ENCODE measurements around the gene SUPT20HL1. TPM values are rescaled to one million over a fixed set of nuclear protein-coding genes. Genes with fewer than 3 reads are reported as not detected.
"Not testable (repeated sequence)": the region's sequence is repeated elsewhere in the genome, so short reads cannot be mapped to it uniquely, and the experiment has no call there.

Gene SUPT20HL1
- not detected for polyA plus RNA-seq (2013, experiment 1 of 4)
- polyA plus RNA-seq (2013, experiment 2 of 4), result not detected
- not detected for polyA plus RNA-seq (2013, experiment 3 of 4)
- not detected for polyA plus RNA-seq (2013, experiment 4 of 4)

GRCh38 chrX:24360272-24360671 lies at the start of gene SUPT20HL1:
Gene SUPT20HL1 (plus strand): TSS chrX:24360639. CDS start chrX:24362761, 2,122 bp downstream.
- Histone ChIP-seq H3K27me3 (ENCODE audit: control insufficient read depth, insufficient read depth, low read length, poor library complexity, severe bottlenecking) (no peaks in the 10 kb centered on the region), H3K27ac (ENCODE audit: insufficient read depth, low read depth, low read length, poor library complexity, severe bottlenecking) (no peak within 1 kb of the TSS), H3K4me1 (ENCODE audit: control insufficient read depth, insufficient read depth, low read length) (no peaks in the 10 kb centered on the region), H3K9me3 (ENCODE audit: control insufficient read depth, low read length) (no peaks in the 10 kb centered on the region), H3K36me3 (ENCODE audit: control insufficient read depth, insufficient read depth, low read length) (no peaks in the 10 kb centered on the region), H3K4me3 (ENCODE audit: insufficient read depth, low read depth, low read length) (no peak within 1 kb of the TSS)
- WGBS, 2 experiments, result 83 to 91% methylated on average over 2 to 3 of the region's 3 CpGs

DNA sequence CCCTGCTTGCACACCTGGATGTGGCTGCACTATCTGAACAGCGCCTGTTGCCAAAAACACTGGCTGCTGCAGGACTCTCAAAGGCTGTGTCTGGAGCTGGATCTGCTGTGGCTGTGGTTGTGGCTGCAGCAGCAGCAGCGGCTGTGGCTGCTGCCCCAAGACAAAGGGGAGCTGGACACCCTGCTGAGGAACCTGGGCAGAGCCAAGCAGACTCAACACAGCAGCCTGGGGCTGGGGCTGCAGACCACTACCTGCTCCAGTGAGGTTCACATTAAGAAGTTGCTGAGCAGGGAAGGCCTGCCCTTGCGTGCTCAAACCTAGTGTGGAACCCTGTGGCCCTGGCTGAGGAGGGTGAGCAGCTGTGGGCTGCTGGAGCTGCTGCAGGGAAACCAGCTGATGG lies 49.5 kb upstream of the SUPT20HL1 start:
- not testable (repeated sequence) for H3K4me3 ChIP-seq (ENCODE audit: insufficient read depth, low read depth, low read length); H3K36me3 ChIP-seq (ENCODE audit: control insufficient read depth, insufficient read depth, low read length); H3K27ac ChIP-seq (ENCODE audit: insufficient read depth, low read depth, low read length, poor library complexity, severe bottlenecking); H3K27me3 ChIP-seq (ENCODE audit: control insufficient read depth, insufficient read depth, low read length, poor library complexity, severe bottlenecking); H3K9me3 ChIP-seq (ENCODE audit: control insufficient read depth, low read length); H3K4me1 ChIP-seq (ENCODE audit: control insufficient read depth, insufficient read depth, low read length)
- 61% methylated on average over 3 of the region's 3 CpGs for WGBS, 2 experiments

- not testable (repeated sequence) for H3K27ac ChIP-seq (ENCODE audit: insufficient read depth, low read depth, low read length, poor library complexity, severe bottlenecking); H3K36me3 ChIP-seq (ENCODE audit: control insufficient read depth, insufficient read depth, low read length); H3K9me3 ChIP-seq (ENCODE audit: control insufficient read depth, low read length); H3K27me3 ChIP-seq (ENCODE audit: control insufficient read depth, insufficient read depth, low read length, poor library complexity, severe bottlenecking); H3K4me3 ChIP-seq (ENCODE audit: insufficient read depth, low read depth, low read length); H3K4me1 ChIP-seq (ENCODE audit: control insufficient read depth, insufficient read depth, low read length)
- 66 to 78% methylated on average over 20 to 21 of the region's 22 CpGs for WGBS, 2 experiments
Measured at GRCh38 chrX:24311507-24312248, 48.8 kb upstream of the SUPT20HL1 start.

- H3K36me3 ChIP-seq (ENCODE audit: control insufficient read depth, insufficient read depth, low read length); H3K27ac ChIP-seq (ENCODE audit: insufficient read depth, low read depth, low read length, poor library complexity, severe bottlenecking); H3K4me1 ChIP-seq (ENCODE audit: control insufficient read depth, insufficient read depth, low read length); H3K27me3 ChIP-seq (ENCODE audit: control insufficient read depth, insufficient read depth, low read length, poor library complexity, severe bottlenecking); H3K4me3 ChIP-seq (ENCODE audit: insufficient read depth, low read depth, low read length); H3K9me3 ChIP-seq (ENCODE audit: control insufficient read depth, low read length): not testable (repeated sequence)
- 91 to 97% methylated on average over 5 to 6 of the region's 6 CpGs for WGBS, 2 experiments
Measured at GRCh38 chrX:24312249-24312607, 48.2 kb upstream of the SUPT20HL1 start.

DNA sequence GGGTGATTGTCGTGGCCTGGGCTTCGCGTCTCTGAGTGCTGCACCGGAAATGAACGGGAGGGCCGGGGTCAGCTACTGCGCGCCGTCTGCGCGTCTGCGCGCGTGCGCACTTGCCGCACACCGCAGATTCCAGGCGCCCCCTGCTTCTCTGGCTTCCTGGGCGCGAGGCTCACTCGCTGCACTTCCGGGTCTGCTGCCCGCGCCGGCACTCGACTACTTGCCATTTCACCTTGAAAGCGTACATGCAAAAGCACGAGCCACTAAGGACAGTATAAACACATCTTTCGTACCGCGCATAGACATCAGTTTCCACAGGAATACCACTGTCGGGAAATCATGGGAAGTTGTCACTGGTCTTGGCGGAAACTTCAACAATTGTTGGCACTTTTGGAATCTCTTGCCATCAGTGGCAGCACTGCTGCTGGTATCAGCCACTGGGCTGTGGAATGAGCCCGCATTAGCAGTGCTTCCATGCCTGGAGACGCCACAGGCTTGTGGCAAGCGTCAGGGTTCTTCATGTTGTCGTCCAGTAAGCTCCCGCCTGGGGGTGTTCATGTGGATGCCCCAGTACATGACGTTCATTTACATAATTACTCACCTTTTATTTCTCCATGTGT lies 46.3 kb upstream of the SUPT20HL1 start, which contains the start of gene SUPT20HL2:
TSS of gene SUPT20HL2 (minus strand) at position 51 of the 617 bp plus-strand sequence. CDS start 754 bp downstream, outside the sequence.
- H3K4me3 ChIP-seq (ENCODE audit: insufficient read depth, low read depth, low read length), result no peak within 1 kb of the TSS
- no peaks in the 10 kb centered on the region for H3K9me3 ChIP-seq (ENCODE audit: control insufficient read depth, low read length)
- no peaks in the 10 kb centered on the region for H3K27me3 ChIP-seq (ENCODE audit: control insufficient read depth, insufficient read depth, low read length, poor library complexity, severe bottlenecking)
- no peak within 1 kb of the TSS for H3K27ac ChIP-seq (ENCODE audit: insufficient read depth, low read depth, low read length, poor library complexity, severe bottlenecking)
- 95 to 97% methylated on average over 38 to 39 of the region's 39 CpGs for WGBS, 2 experiments
- H3K36me3 ChIP-seq (ENCODE audit: control insufficient read depth, insufficient read depth, low read length), result no peaks in the 10 kb centered on the region
- no peaks in the 10 kb centered on the region for H3K4me1 ChIP-seq (ENCODE audit: control insufficient read depth, insufficient read depth, low read length)

DNA sequence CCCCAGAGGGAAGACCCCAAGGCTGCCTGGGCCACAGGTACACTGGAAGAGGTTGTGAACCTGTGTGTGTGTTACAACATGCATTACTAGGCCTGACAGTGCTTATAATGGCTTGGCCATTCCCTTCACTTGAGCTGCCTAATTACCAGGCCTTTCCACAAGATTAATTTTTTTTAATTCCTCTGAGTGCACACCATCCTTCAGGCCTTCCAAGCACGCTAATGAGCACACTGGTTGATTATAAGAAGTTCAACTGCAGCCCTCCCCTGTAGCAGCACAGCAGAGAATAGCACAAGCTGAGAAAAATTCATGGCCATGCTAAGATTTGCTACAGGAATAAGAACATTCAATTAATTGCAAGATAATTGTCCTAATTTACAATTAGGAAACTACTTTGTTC lies 44.3 kb upstream of the SUPT20HL1 start:
- no peaks in the 10 kb centered on the region for H3K4me1 ChIP-seq (ENCODE audit: control insufficient read depth, insufficient read depth, low read length)
- no peak overlapping the region for H3K4me3 ChIP-seq (ENCODE audit: insufficient read depth, low read depth, low read length)
- no peaks in the 10 kb centered on the region for H3K27me3 ChIP-seq (ENCODE audit: control insufficient read depth, insufficient read depth, low read length, poor library complexity, severe bottlenecking)
- no peaks in the 10 kb centered on the region for H3K9me3 ChIP-seq (ENCODE audit: control insufficient read depth, low read length)
- WGBS, 2 experiments, result 88 to 92% methylated on average over 1 of the region's 1 CpG
- H3K36me3 ChIP-seq (ENCODE audit: control insufficient read depth, insufficient read depth, low read length), result no peaks in the 10 kb centered on the region
- H3K27ac ChIP-seq (ENCODE audit: insufficient read depth, low read depth, low read length, poor library complexity, severe bottlenecking), result no peak overlapping the region

DNA sequence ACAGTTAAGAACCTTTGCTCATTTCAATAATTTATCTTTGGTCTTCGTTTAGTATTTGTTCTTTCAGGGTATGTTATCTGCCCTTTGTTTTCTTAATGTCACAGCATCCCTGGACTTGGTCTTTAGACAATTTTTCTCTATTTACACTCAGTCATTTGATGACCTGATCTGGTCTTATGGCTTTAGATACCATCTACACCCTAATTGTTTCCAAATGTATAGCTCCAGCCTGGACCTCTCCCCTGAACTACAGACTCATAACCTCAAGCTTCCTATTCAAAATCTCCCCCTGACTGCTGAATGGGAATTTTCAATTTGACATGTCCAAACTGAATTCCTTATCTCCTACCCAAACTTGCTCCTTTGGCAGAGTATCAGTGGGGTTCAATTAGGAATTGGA lies 42.9 kb upstream of the SUPT20HL1 start:
- H3K4me1 ChIP-seq (ENCODE audit: control insufficient read depth, insufficient read depth, low read length), result no peaks in the 10 kb centered on the region
- no peaks in the 10 kb centered on the region for H3K36me3 ChIP-seq (ENCODE audit: control insufficient read depth, insufficient read depth, low read length)
- H3K9me3 ChIP-seq (ENCODE audit: control insufficient read depth, low read length), result no peaks in the 10 kb centered on the region
- no peaks in the 10 kb centered on the region for H3K27me3 ChIP-seq (ENCODE audit: control insufficient read depth, insufficient read depth, low read length, poor library complexity, severe bottlenecking)
- no peak overlapping the region for H3K27ac ChIP-seq (ENCODE audit: insufficient read depth, low read depth, low read length, poor library complexity, severe bottlenecking)
- WGBS, 2 experiments, result 100% methylated on average over 1 of the region's 1 CpG; no CpG with 5 or more reads in 1 of the 2 experiments
- H3K4me3 ChIP-seq (ENCODE audit: insufficient read depth, low read depth, low read length), result no peak overlapping the region

GRCh38 chrX:24321741-24322395 lies 38.6 kb upstream of the SUPT20HL1 start:
- H3K27ac ChIP-seq (ENCODE audit: insufficient read depth, low read depth, low read length, poor library complexity, severe bottlenecking), result no peak overlapping the region
- no peaks in the 10 kb centered on the region for H3K27me3 ChIP-seq (ENCODE audit: control insufficient read depth, insufficient read depth, low read length, poor library complexity, severe bottlenecking)
- H3K36me3 ChIP-seq (ENCODE audit: control insufficient read depth, insufficient read depth, low read length), result no peaks in the 10 kb centered on the region
- H3K4me3 ChIP-seq (ENCODE audit: insufficient read depth, low read depth, low read length), result no peak overlapping the region
- no peaks in the 10 kb centered on the region for H3K9me3 ChIP-seq (ENCODE audit: control insufficient read depth, low read length)
- WGBS, 2 experiments, result 89 to 97% methylated on average over 4 of the region's 4 CpGs
- no peaks in the 10 kb centered on the region for H3K4me1 ChIP-seq (ENCODE audit: control insufficient read depth, insufficient read depth, low read length)

DNA sequence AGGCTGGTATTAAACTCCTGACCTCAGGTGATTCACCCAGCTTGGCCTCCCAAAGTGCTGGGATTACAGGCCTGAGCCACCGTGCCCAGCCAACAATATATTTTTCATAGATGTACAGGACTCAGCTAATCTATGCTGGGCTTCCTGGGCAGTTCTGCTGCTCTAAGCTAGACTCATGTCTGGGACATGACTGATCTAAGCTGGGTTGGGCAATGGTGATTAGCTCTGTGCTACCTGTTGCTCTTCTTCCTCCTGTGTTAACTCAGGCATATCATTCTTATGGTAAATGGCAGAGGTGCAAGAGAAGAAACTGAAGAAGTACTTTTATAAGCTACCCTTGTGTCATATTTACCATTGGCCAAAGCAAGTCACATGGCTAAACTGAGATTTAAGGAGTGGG lies 35.2 kb upstream of the SUPT20HL1 start:
- no peaks in the 10 kb centered on the region for H3K9me3 ChIP-seq (ENCODE audit: control insufficient read depth, low read length)
- H3K27ac ChIP-seq (ENCODE audit: insufficient read depth, low read depth, low read length, poor library complexity, severe bottlenecking), result no peak overlapping the region
- no peaks in the 10 kb centered on the region for H3K4me1 ChIP-seq (ENCODE audit: control insufficient read depth, insufficient read depth, low read length)
- WGBS, 2 experiments, result 84 to 100% methylated on average over 1 of the region's 1 CpG
- no peak overlapping the region for H3K4me3 ChIP-seq (ENCODE audit: insufficient read depth, low read depth, low read length)
- no peaks in the 10 kb centered on the region for H3K27me3 ChIP-seq (ENCODE audit: control insufficient read depth, insufficient read depth, low read length, poor library complexity, severe bottlenecking)
- no peaks in the 10 kb centered on the region for H3K36me3 ChIP-seq (ENCODE audit: control insufficient read depth, insufficient read depth, low read length)

- no peak overlapping the region for H3K27ac ChIP-seq (ENCODE audit: insufficient read depth, low read depth, low read length, poor library complexity, severe bottlenecking)
- WGBS, 2 experiments, result 83 to 96% methylated on average over 2 to 3 of the region's 4 CpGs
Measured at GRCh38 chrX:24332878-24333277, 27.6 kb upstream of the SUPT20HL1 start.

More at GRCh38 chrX:24332878-24333277, 27.6 kb upstream of the SUPT20HL1 start:
- no peak overlapping the region for H3K4me3 ChIP-seq (ENCODE audit: insufficient read depth, low read depth, low read length)
- no peaks in the 10 kb centered on the region for H3K9me3 ChIP-seq (ENCODE audit: control insufficient read depth, low read length)
- H3K4me1 ChIP-seq (ENCODE audit: control insufficient read depth, insufficient read depth, low read length), result no peaks in the 10 kb centered on the region
- no peaks in the 10 kb centered on the region for H3K27me3 ChIP-seq (ENCODE audit: control insufficient read depth, insufficient read depth, low read length, poor library complexity, severe bottlenecking)
- H3K36me3 ChIP-seq (ENCODE audit: control insufficient read depth, insufficient read depth, low read length), result no peaks in the 10 kb centered on the region

All from ectodermal cell (in vitro differentiated cells).